HEK293 (cell line): ENCODE data around the gene CALM3.

Experiments
- CTCF ChIA-PET: fragments of 350-600 bp; formaldehyde crosslinking; extraction: SDS; loops from one replicate; lab custom pipeline; 2021; ENCODE audit warnings: antibody characterized with exemption; lab: Yijun Ruan, JAX
- POLR2A ChIA-PET: fragments of 300-600 bp; formaldehyde crosslinking; extraction: SDS; loops from one replicate; lab custom pipeline; 2020; ENCODE audit warnings: antibody characterized with exemption, inconsistent platforms; lab: Yijun Ruan, JAX
- H3K27ac ChIP-seq: fragments of 200-500 bp; sonication (Bioruptor generic); 2 replicates; pipeline ENCODE4 v1.5.1; 2014; ENCODE audit warnings: low read depth, low read length, control low read depth, inconsistent platforms; ENCODE audit errors: extremely low read depth
- H3K36me3 ChIP-seq, 2 experiments: fragments of 200-500 bp in 1 of 2; sonication (Bioruptor generic) in 1 of 2; 1 replicate in 1 of 2; 2 replicates in 1 of 2; pipeline ENCODE4 v1.5.1; 2014 to 2017; ENCODE audit warnings: inconsistent platforms in 2 of 2, low read length in 2 of 2; ENCODE audit not compliant: control insufficient read depth in 2 of 2, insufficient read depth in 1 of 2
- H3K4me1 ChIP-seq: fragments of 200-500 bp; sonication (Bioruptor generic); 2 replicates; pipeline ENCODE4 v1.5.1; 2014; ENCODE audit warnings: mild to moderate bottlenecking, low read length, inconsistent platforms; ENCODE audit not compliant: control insufficient read depth, insufficient read depth
- H3K4me3 ChIP-seq: 2 replicates; pipeline ENCODE4 v1.5.1; 2011; ENCODE audit warnings: low read depth, mild to moderate bottlenecking, control low read depth, low read length, moderate library complexity
- H3K9me3 ChIP-seq: fragments of 200-500 bp; sonication (Bioruptor generic); 2 replicates; pipeline ENCODE4 v1.5.1; 2014; ENCODE audit warnings: low read depth, low read length, inconsistent platforms; ENCODE audit not compliant: control insufficient read depth, insufficient read depth
- HOXD13 ChIP-seq: sonication (generic); formaldehyde crosslinking; IDR thresholded peaks from 2 replicates; pipeline ENCODE4 v1.8.0; 2022; ENCODE audit warnings: missing genetic modification reagents, borderline replicate concordance
- INSM2 ChIP-seq: fragments of 450-650 bp; formaldehyde crosslinking; IDR thresholded peaks from 2 replicates; pipeline ENCODE4 v1.5.1; 2016; ENCODE audit warnings: missing biosample characterization, missing genetic modification characterization
- PBX3 ChIP-seq: sonication (generic); formaldehyde crosslinking; IDR thresholded peaks from 2 replicates; pipeline ENCODE4 v1.8.1; 2022; ENCODE audit warnings: mild to moderate bottlenecking, moderate library complexity, missing genetic modification reagents
- RBAK ChIP-seq: fragments of 450-650 bp; formaldehyde crosslinking; IDR thresholded peaks from 2 replicates; pipeline ENCODE4 v1.5.1; 2016; ENCODE audit warnings: missing biosample characterization, missing genetic modification characterization
- SP3 ChIP-seq: fragments of 450-650 bp; formaldehyde crosslinking; IDR thresholded peaks from 2 replicates; pipeline ENCODE4 v1.5.1; 2016; ENCODE audit warnings: missing biosample characterization, missing genetic modification characterization
- TCF7L2 ChIP-seq: IDR thresholded peaks from 2 replicates; pipeline ENCODE4 v1.6.1; 2011; ENCODE audit warnings: low read depth, mild to moderate bottlenecking, inconsistent platforms, low read length, moderate library complexity, borderline replicate concordance
- TRIM28 ChIP-seq: IDR thresholded peaks from 2 replicates; pipeline ENCODE4 v1.6.1; 2011; ENCODE audit warnings: low read length, control low read depth, borderline replicate concordance
- ZFHX2 ChIP-seq: fragments of 450-650 bp; formaldehyde crosslinking; conservative IDR thresholded peaks from 2 replicates; pipeline ENCODE4 v1.5.1; 2016; ENCODE audit warnings: missing biosample characterization, missing genetic modification characterization
- ZNF138 ChIP-seq: fragments of 450-650 bp; formaldehyde crosslinking; IDR thresholded peaks from 2 replicates; pipeline ENCODE4 v1.5.1; 2016; ENCODE audit warnings: missing biosample characterization, missing genetic modification characterization, borderline replicate concordance
- ZNF146 ChIP-seq: fragments of 450-650 bp; formaldehyde crosslinking; IDR thresholded peaks from 2 replicates; pipeline ENCODE4 v1.5.1; 2016; ENCODE audit warnings: missing biosample characterization, missing genetic modification characterization
- ZNF18 ChIP-seq: fragments of 450-650 bp; formaldehyde crosslinking; IDR thresholded peaks from 2 replicates; pipeline ENCODE4 v1.5.1; 2016; ENCODE audit warnings: missing biosample characterization, missing genetic modification characterization
- ZNF202 ChIP-seq: fragments of 450-650 bp; formaldehyde crosslinking; IDR thresholded peaks from 2 replicates; pipeline ENCODE4 v1.5.1; 2016; ENCODE audit warnings: missing biosample characterization, missing genetic modification characterization, borderline replicate concordance
- ZNF280C ChIP-seq: fragments of 450-650 bp; formaldehyde crosslinking; IDR thresholded peaks from 2 replicates; pipeline ENCODE4 v1.5.1; 2016; ENCODE audit warnings: missing biosample characterization, missing genetic modification characterization
- ZNF311 ChIP-seq: fragments of 450-650 bp; formaldehyde crosslinking; IDR thresholded peaks from 2 replicates; pipeline ENCODE4 v1.5.1; 2017; ENCODE audit warnings: missing biosample characterization, missing genetic modification characterization, borderline replicate concordance
- ZNF473 ChIP-seq: fragments of 450-650 bp; formaldehyde crosslinking; IDR thresholded peaks from 2 replicates; pipeline ENCODE4 v1.5.1; 2017; ENCODE audit warnings: missing biosample characterization, missing genetic modification characterization
- ZNF513 ChIP-seq: fragments of 450-650 bp; IDR thresholded peaks from 2 replicates; pipeline ENCODE4 v1.5.1; 2018; ENCODE audit warnings: missing biosample characterization, missing genetic modification characterization
- ZNF555 ChIP-seq: fragments of 450-650 bp; formaldehyde crosslinking; conservative IDR thresholded peaks from 2 replicates; pipeline ENCODE4 v1.5.1; 2017; ENCODE audit warnings: missing biosample characterization, mild to moderate bottlenecking, missing genetic modification characterization, inconsistent platforms
- ZNF561 ChIP-seq: fragments of 450-650 bp; IDR thresholded peaks from 2 replicates; pipeline ENCODE4 v1.5.1; 2018; ENCODE audit warnings: missing biosample characterization, missing genetic modification characterization, borderline replicate concordance
- ZNF600 ChIP-seq: fragments of 450-650 bp; formaldehyde crosslinking; IDR thresholded peaks from 2 replicates; pipeline ENCODE4 v1.5.1; 2016; ENCODE audit warnings: missing biosample characterization, missing genetic modification characterization
- ZNF610 ChIP-seq: fragments of 450-650 bp; formaldehyde crosslinking; IDR thresholded peaks from 2 replicates; pipeline ENCODE4 v1.5.1; 2016; ENCODE audit warnings: missing biosample characterization, missing genetic modification characterization, borderline replicate concordance
- TF ChIP-seq, protein P1 (sequence below): fragments of 450-650 bp; formaldehyde crosslinking; IDR thresholded peaks from 2 replicates; pipeline ENCODE4 v1.5.1; 2016; ENCODE audit warnings: missing biosample characterization, missing genetic modification characterization
- TF ChIP-seq, protein P2 (sequence below): fragments of 450-650 bp; formaldehyde crosslinking; IDR thresholded peaks from 2 replicates; pipeline ENCODE4 v1.5.1; 2016; ENCODE audit warnings: missing biosample characterization, missing genetic modification characterization

CALM3 gene

DNA sequence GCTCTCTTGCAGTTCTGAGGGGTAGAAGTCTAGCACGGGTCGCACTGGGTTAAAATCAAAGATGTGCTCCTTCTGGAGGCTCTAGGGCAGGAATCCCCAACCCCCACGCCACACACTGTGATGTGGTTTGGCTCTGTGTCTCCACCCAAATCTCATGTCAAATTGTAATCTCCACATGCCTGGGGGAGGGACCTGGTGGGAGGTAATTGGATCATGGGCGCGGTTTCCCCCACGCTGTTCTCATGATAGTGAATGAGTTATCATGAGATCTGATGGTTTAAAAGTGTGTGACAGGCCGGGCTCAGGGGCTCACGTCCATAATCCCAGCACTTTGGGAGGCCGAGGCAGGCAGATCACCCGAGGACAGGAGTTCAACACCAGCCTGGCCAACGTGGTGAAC lies 26.6 kb upstream of the CALM3 start (continued):
- TF ChIP-seq, protein P1, sequence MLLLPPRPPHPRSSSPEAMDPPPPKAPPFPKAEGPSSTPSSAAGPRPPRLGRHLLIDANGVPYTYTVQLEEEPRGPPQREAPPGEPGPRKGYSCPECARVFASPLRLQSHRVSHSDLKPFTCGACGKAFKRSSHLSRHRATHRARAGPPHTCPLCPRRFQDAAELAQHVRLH (tag by site-specific recombination), result no peak
- TF ChIP-seq, protein P2, sequence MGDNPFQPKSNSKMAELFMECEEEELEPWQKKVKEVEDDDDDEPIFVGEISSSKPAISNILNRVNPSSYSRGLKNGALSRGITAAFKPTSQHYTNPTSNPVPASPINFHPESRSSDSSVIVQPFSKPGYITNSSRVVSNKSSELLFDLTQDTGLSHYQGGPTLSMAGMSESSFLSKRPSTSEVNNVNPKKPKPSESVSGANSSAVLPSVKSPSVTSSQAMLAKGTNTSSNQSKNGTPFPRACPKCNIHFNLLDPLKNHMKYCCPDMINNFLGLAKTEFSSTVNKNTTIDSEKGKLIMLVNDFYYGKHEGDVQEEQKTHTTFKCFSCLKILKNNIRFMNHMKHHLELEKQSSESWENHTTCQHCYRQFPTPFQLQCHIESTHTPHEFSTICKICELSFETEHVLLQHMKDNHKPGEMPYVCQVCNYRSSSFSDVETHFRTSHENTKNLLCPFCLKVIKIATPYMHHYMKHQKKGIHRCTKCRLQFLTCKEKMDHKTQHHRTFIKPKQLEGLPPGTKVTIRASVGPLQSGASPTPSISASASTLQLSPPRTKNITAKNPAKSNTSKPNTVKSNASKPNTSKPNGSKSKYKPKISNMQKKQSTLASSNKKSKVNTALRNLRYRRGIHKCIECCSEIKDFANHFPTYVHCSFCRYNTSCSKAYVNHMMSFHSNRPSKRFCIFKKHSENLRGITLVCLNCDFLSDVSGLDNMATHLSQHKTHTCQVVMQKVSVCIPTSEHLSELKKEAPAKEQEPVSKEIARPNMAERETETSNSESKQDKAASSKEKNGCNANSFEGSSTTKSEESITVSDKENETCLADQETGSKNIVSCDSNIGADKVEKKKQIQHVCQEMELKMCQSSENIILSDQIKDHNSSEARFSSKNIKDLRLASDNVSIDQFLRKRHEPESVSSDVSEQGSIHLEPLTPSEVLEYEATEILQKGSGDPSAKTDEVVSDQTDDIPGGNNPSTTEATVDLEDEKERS (tag by site-specific recombination), result no peak

DNA sequence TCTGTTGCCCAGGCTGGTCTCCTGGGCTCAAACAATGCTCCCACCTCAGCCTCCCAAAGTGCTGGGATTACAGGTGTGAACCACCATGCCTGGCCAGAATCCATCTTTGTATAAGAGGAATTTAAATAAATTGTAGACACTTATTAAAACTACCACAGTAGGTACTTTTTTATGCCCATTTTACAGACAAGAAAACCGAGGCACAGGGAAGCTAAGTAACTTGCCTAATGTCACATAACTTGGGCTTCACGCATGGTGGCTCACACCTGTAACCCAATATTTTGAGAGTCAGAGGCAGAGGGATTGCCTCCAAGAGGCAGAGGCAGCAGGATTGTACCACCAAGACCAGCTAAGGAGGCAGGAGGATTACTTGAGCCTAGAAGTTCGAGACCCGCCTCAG lies 22.7 kb upstream of the CALM3 start:
- ChIA-PET POLR2A (no interaction called here), CTCF (no interaction called here)
- Histone ChIP-seq H3K9me3 (no peaks in the 10 kb centered on the region), H3K27ac (no peak overlapping the region), H3K4me1 (peaks cover 5% of the 10 kb centered on the region; the same call in 1 of the 2 replicates), H3K36me3 (no peaks in the 10 kb centered on the region; a peak in 1 of 3 replicates)
- no peak for TF ChIP-seq ZNF202
- no peak for TF ChIP-seq PBX3 (CRISPR knock-in tag)
- no peak for TF ChIP-seq TCF7L2
- TF ChIP-seq ZNF561 (tag by site-specific recombination), result no peak
- no peak for TF ChIP-seq ZNF473 (tag by site-specific recombination)
- TF ChIP-seq ZNF280C (tag by site-specific recombination), result no peak
- no peak for TF ChIP-seq ZNF610
- TF ChIP-seq ZNF146, result no peak
- no peak for TF ChIP-seq TRIM28
- TF ChIP-seq HOXD13 (CRISPR knock-in tag), result no peak
- TF ChIP-seq, all 188 proteins: peak for 0
- H3K4me3 ChIP-seq, result no peak overlapping the region

GRCh38 chr19:46579361-46579879 lies 21.7 kb upstream of the CALM3 start:
- TF ChIP-seq SP3 (no peak), RBAK (no peak), ZNF138 (tag by site-specific recombination) (no peak), ZFHX2 (tag by site-specific recombination) (no peak), ZNF513 (tag by site-specific recombination) (no peak), ZNF555 (tag by site-specific recombination) (no peak), INSM2 (tag by site-specific recombination) (no peak), ZNF311 (no peak), ZNF600 (tag by site-specific recombination) (no peak), ZNF18 (tag by site-specific recombination) (no peak)
- H3K36me3 ChIP-seq, result no peaks in the 10 kb centered on the region; a peak in 1 of 3 replicates
- peaks cover 4% of the 10 kb centered on the region; the same call in 1 of the 2 replicates for H3K4me1 ChIP-seq
- CTCF ChIA-PET, result interaction anchor here (0.6 to 0.8 kb wide), 3 partner anchors 18 to 184 kb away, joined by 3 to 4 read pairs (median 3); no protein-coding TSS in a partner anchor
- H3K27ac ChIP-seq, result no peak overlapping the region
- no peak overlapping the region for H3K4me3 ChIP-seq
- no peaks in the 10 kb centered on the region for H3K9me3 ChIP-seq
- POLR2A ChIA-PET, result no interaction called here
